PC-3 (cell line): ENCODE measurements around the gene MMP21.

Experiments
- EZH2 ChIP-seq: fragments of 300-600 bp; sonication (generic); IDR thresholded peaks from one replicate; pipeline ENCODE4 v1.6.1; 2017; ENCODE audit warnings: antibody characterized with exemption, mild to moderate bottlenecking, low read length; ENCODE audit not compliant: unreplicated experiment
- EZH2phosphoT487 ChIP-seq: fragments of 300-600 bp; sonication (generic); IDR thresholded peaks from 2 replicates; pipeline ENCODE4 v1.6.1; 2018; ENCODE audit warnings: mild to moderate bottlenecking, antibody characterized with exemption, low read length, borderline replicate concordance
- TF ChIP-seq, protein P1 (sequence below): fragments of 300-600 bp; sonication (generic); conservative IDR thresholded peaks from 2 replicates; pipeline ENCODE4 v1.5.1; 2017; ENCODE audit warnings: antibody characterized with exemption, low read depth, mild to moderate bottlenecking, low read length

DNA sequence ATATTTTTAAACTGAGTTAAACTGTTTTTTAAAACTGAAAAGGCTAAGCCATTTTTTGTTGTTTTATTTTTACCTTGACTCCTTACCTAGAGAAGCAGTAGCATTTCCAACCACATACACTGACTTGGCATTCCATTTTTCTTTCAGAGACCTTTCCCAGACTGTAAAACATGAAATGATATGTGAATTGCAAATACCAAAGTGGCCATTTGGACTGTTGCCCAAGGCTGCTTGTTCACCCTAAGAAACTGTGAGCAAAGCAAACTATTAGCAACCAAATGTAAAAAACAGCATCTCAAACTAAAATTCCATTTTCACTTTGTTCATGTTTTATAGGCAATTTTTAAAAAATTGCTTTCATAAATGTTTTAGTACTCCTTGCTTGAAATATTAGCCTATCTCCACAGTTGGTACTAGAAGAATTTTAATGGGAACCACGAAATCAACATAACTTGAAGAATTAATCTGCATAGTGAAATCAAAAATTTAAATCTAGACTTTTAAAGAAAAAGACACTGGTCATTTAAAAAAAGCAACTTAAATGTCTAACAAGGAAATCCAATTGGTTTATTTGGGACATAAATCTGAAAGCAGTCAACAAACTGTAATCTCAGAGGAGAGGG is 36.6 kb upstream of the MMP21 start:
- TF ChIP-seq, protein P1, sequence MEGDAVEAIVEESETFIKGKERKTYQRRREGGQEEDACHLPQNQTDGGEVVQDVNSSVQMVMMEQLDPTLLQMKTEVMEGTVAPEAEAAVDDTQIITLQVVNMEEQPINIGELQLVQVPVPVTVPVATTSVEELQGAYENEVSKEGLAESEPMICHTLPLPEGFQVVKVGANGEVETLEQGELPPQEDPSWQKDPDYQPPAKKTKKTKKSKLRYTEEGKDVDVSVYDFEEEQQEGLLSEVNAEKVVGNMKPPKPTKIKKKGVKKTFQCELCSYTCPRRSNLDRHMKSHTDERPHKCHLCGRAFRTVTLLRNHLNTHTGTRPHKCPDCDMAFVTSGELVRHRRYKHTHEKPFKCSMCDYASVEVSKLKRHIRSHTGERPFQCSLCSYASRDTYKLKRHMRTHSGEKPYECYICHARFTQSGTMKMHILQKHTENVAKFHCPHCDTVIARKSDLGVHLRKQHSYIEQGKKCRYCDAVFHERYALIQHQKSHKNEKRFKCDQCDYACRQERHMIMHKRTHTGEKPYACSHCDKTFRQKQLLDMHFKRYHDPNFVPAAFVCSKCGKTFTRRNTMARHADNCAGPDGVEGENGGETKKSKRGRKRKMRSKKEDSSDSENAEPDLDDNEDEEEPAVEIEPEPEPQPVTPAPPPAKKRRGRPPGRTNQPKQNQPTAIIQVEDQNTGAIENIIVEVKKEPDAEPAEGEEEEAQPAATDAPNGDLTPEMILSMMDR, result no peak
- TF ChIP-seq EZH2 (no peak), EZH2phosphoT487 (no peak)
